HFFc6 (cell line): ENCODE measurements around the gene PPARG. TPM values are rescaled to one million over a fixed set of nuclear protein-coding genes. Genes with fewer than 3 reads are reported as not detected.

Experiments
- DNase-seq: peaks from one replicate; pipeline ENCODE4 v3.0.0-alpha.2; 2018
- H3K27ac Mint-ChIP-seq: 2 replicates; pipeline ENCODE4 v1.8.0; 2020; ENCODE audit warnings: mild to moderate bottlenecking, mixed read lengths
- H3K27me3 Mint-ChIP-seq: 2 replicates; pipeline ENCODE4 v1.8.0; 2021; ENCODE audit warnings: mild to moderate bottlenecking, moderate library complexity, mixed read lengths; ENCODE audit not compliant: insufficient read depth
- H3K36me3 Mint-ChIP-seq: 2 replicates; pipeline ENCODE4 v1.8.0; 2021; ENCODE audit warnings: low read depth, mixed read lengths
- H3K4me1 Mint-ChIP-seq: 2 replicates; pipeline ENCODE4 v1.8.0; 2020; ENCODE audit warnings: low read depth, mixed read lengths
- H3K4me3 Mint-ChIP-seq: 2 replicates; pipeline ENCODE4 v1.8.0; 2020; ENCODE audit warnings: mild to moderate bottlenecking, moderate library complexity, mixed read lengths
- H3K9me3 Mint-ChIP-seq: 2 replicates; pipeline ENCODE4 v1.8.0; 2020; ENCODE audit warnings: mild to moderate bottlenecking, mixed read lengths
- CTCF ChIP-seq: fragments of 200-600 bp; sonication (generic); IDR thresholded peaks from 2 replicates; pipeline ENCODE4 v1.5.0; 2021; ENCODE audit warnings: antibody characterized with exemption, mild to moderate bottlenecking
- total RNA-seq, 6 experiments: library from RNA; stranded (reverse); fragmentation: NEBNext Ultra II Directional; extraction: Animal tissue kit (Norgen Biotek cat#: 25700); gene quantifications; 2 replicates in 1 of 6; 3 replicates in 5 of 6; pipeline ENCODE4 v1.2.3, GENCODE V29; 2021

The PPARG gene
- total RNA-seq, 6 experiments from 2014 or later, result 3.7 to 4.8 (median 4.0) TPM

DNA sequence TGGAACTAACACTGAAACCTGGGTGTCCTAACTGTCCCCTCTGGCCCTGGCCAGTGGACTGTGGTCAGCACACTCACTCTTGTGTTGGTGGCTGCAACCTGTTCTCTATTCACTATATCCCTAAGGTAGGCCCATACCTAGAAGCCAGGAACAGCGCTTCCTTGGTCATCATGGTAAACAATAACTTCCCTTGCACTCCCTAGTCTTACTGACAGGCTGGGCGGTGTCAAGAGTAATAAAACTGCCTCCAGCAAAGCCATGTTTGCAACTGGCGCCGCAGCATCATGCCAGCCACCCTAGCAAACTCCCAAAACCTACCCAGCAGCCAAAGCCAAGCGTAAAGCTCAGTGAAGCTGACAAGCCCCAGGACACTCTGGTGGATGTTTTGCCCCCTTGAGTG lies 132.3 kb downstream of the PPARG start:
- peaks cover 3% of the 10 kb centered on the region for H3K27me3 Mint-ChIP-seq
- no peak overlapping the region for H3K4me3 Mint-ChIP-seq
- no peak for TF ChIP-seq CTCF
- H3K27ac Mint-ChIP-seq, result no peak overlapping the region
- no peaks in the 10 kb centered on the region for H3K36me3 Mint-ChIP-seq
- no peaks in the 10 kb centered on the region for H3K9me3 Mint-ChIP-seq
- H3K4me1 Mint-ChIP-seq, result peaks cover 33% of the 10 kb centered on the region
- DNase-seq, result no peak

DNA sequence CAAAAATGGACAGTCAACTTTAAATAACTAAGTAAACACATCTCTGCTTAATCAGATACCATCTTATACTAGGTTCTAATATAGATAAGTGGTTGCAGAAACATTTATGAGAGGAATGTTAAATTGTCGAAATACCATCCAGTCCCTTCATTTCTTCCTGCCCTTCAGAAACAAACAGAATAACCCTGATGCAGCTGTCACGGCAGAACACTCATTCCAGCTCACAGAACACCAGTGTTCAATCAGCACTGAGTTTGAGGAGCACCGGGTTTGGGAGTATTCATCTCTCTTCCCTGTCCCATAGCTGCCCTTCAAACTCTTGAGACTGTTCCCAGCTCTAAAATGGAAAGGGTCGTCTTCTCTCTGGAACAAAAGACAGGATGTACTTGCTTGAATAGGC lies 134.3 kb downstream of the PPARG start:
- Mint-ChIP-seq H3K27ac (no peak overlapping the region), H3K36me3 (no peaks in the 10 kb centered on the region)

GRCh38 chr3:12423918-12424630 lies 135.2 kb downstream of the PPARG start:
- no peaks in the 10 kb centered on the region for H3K36me3 Mint-ChIP-seq
- peaks cover 3% of the 10 kb centered on the region for H3K27me3 Mint-ChIP-seq
- H3K4me1 Mint-ChIP-seq, result peaks cover 33% of the 10 kb centered on the region
- H3K4me3 Mint-ChIP-seq, result no peak overlapping the region
- no peak for TF ChIP-seq CTCF
- H3K27ac Mint-ChIP-seq, result no peak overlapping the region
- no peaks in the 10 kb centered on the region for H3K9me3 Mint-ChIP-seq
- DNase-seq, result no peak

More for the DNA sequence above, 134.3 kb downstream of the PPARG start:
- no peak for TF ChIP-seq CTCF
- peaks cover 33% of the 10 kb centered on the region for H3K4me1 Mint-ChIP-seq
- H3K27me3 Mint-ChIP-seq, result peaks cover 3% of the 10 kb centered on the region
- no peaks in the 10 kb centered on the region for H3K9me3 Mint-ChIP-seq
- H3K4me3 Mint-ChIP-seq, result no peak overlapping the region
- no peak for DNase-seq

GRCh38 chr3:12424635-12425319 lies 135.9 kb downstream of the PPARG start:
- no peak overlapping the region for H3K4me3 Mint-ChIP-seq
- H3K4me1 Mint-ChIP-seq, result peaks cover 33% of the 10 kb centered on the region
- H3K27ac Mint-ChIP-seq, result no peak overlapping the region
- no peaks in the 10 kb centered on the region for H3K9me3 Mint-ChIP-seq
- TF ChIP-seq CTCF, result no peak
- H3K36me3 Mint-ChIP-seq, result no peaks in the 10 kb centered on the region
- no peak for DNase-seq
- peaks cover 5% of the 10 kb centered on the region for H3K27me3 Mint-ChIP-seq

DNA sequence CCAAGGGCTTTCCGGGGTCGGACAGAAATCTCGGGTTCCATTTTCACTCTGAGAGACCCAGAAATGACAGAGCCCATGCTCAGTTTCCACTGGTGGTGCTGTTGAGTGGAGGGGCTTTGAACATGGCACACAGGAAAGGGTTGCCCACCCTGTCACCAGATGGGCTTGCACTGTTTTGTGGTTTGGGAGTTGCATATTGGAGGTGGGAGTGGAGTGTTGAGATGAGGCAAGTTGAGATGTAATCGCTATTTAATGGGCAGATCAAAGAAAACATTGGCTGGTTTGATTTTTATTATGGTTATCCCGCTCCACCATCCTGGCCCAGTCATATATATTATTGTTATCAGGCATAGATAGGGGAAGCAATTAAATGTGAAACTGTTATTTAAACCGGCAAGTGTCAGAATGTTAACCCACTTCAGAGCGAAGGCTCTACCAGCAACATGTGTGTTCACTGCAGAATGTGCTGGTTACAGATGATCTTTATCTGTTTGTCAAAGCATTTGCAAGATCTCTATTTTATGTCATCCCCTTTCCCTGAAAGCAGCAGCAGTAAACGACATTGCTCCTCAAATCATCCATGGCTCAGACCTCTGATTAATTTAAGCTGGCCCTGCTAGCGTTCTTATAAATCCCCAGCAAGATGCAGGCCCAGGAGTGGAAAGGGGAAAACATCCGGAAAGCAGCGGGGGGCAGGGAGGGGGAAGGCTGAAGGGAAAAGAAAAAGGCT lies 137.1 kb downstream of the PPARG start:
- Mint-ChIP-seq H3K36me3 (no peaks in the 10 kb centered on the region), H3K27ac (no peak overlapping the region), H3K27me3 (peaks cover 5% of the 10 kb centered on the region), H3K4me1 (peaks cover 23% of the 10 kb centered on the region), H3K4me3 (no peak overlapping the region), H3K9me3 (no peaks in the 10 kb centered on the region)
- TF ChIP-seq CTCF, result no peak
- DNase-seq, result no peak
